H9 (cell line): Measurements from ENCODE around the gene IL31. TPM values are rescaled to one million over a fixed set of nuclear protein-coding genes. Genes with fewer than 3 reads are reported as not detected.

Experiments used
- DNase-seq: peaks from one replicate; pipeline ENCODE4 v3.0.0-alpha.2; 2017
- H2AFZ ChIP-seq: one replicate; pipeline ENCODE4 v1.6.1; 2013; ENCODE audit warnings: mild to moderate bottlenecking, low read length, control low read depth, moderate library complexity
- H2AK5ac ChIP-seq: 2 replicates; pipeline ENCODE4 v1.6.1; 2013; ENCODE audit warnings: low read length, control low read depth, mixed read lengths; ENCODE audit not compliant: insufficient read length
- H2BK120ac ChIP-seq: one replicate; pipeline ENCODE4 v1.6.1; 2013; ENCODE audit warnings: low read depth, mild to moderate bottlenecking, low read length, control low read depth, inconsistent platforms; ENCODE audit not compliant: poor library complexity, severe bottlenecking
- H2BK12ac ChIP-seq: 2 replicates; pipeline ENCODE4 v1.6.1; 2013; ENCODE audit warnings: low read length, control low read depth, mixed read lengths, low read depth; ENCODE audit not compliant: insufficient read length
- H2BK15ac ChIP-seq: 2 replicates; pipeline ENCODE4 v1.6.1; 2013; ENCODE audit warnings: low read depth, low read length, control low read depth
- H2BK20ac ChIP-seq: one replicate; pipeline ENCODE4 v1.6.1; 2013; ENCODE audit warnings: low read depth, mild to moderate bottlenecking, low read length, control low read depth, inconsistent platforms; ENCODE audit not compliant: poor library complexity, severe bottlenecking
- H2BK5ac ChIP-seq: 2 replicates; pipeline ENCODE4 v1.6.1; 2013; ENCODE audit warnings: low read length, control low read depth, mixed read lengths; ENCODE audit not compliant: insufficient read length
- H3K14ac ChIP-seq: 2 replicates; pipeline ENCODE4 v1.6.1; 2013; ENCODE audit warnings: low read length, control low read depth; ENCODE audit not compliant: insufficient read depth
- H3K18ac ChIP-seq: 2 replicates; pipeline ENCODE4 v1.6.1; 2013; ENCODE audit warnings: low read depth, mild to moderate bottlenecking, mixed read lengths, low read length, control low read depth; ENCODE audit not compliant: insufficient read length
- H3K23ac ChIP-seq: 2 replicates; pipeline ENCODE4 v1.6.1; 2013; ENCODE audit warnings: low read length, control low read depth, mixed read lengths, low read depth; ENCODE audit not compliant: insufficient read length
- H3K23me2 ChIP-seq: 2 replicates; pipeline ENCODE4 v1.6.1; 2013; ENCODE audit warnings: low read depth, mild to moderate bottlenecking, mixed read lengths, low read length, control low read depth; ENCODE audit not compliant: insufficient read length, poor library complexity, severe bottlenecking
- H3K27ac ChIP-seq: 2 replicates; pipeline ENCODE4 v1.5.1; 2013; ENCODE audit warnings: low read length, control low read depth, mixed read lengths, low read depth; ENCODE audit not compliant: insufficient read length
- H3K27me3 ChIP-seq: 2 replicates; pipeline ENCODE4 v1.6.1; 2013; ENCODE audit warnings: low read length, control low read depth, inconsistent platforms; ENCODE audit not compliant: insufficient read depth
- H3K4ac ChIP-seq: 2 replicates; pipeline ENCODE4 v1.6.1; 2013; ENCODE audit warnings: low read depth, mild to moderate bottlenecking, control low read depth, inconsistent platforms, low read length, moderate library complexity
- H3K4me1 ChIP-seq: 2 replicates; pipeline ENCODE4 v1.6.1; 2013; ENCODE audit warnings: low read length, control low read depth, inconsistent platforms; ENCODE audit not compliant: insufficient read depth
- H3K4me2 ChIP-seq: 2 replicates; pipeline ENCODE4 v1.6.1; 2013; ENCODE audit warnings: low read length, control low read depth, mixed read lengths; ENCODE audit not compliant: insufficient read length, insufficient read depth
- H3K56ac ChIP-seq: 2 replicates; pipeline ENCODE4 v1.6.1; 2013; ENCODE audit warnings: low read depth, mild to moderate bottlenecking, mixed read lengths, low read length, control low read depth; ENCODE audit not compliant: insufficient read length
- H3K79me1 ChIP-seq: 2 replicates; pipeline ENCODE4 v1.6.1; 2013; ENCODE audit warnings: low read depth, mild to moderate bottlenecking, moderate library complexity, low read length, control low read depth, inconsistent platforms; ENCODE audit not compliant: insufficient read depth, poor library complexity, severe bottlenecking
- H3K79me2 ChIP-seq: 2 replicates; pipeline ENCODE4 v1.6.1; 2013; ENCODE audit warnings: low read length, control low read depth, inconsistent platforms; ENCODE audit not compliant: insufficient read depth
- H3K9ac ChIP-seq: 2 replicates; pipeline ENCODE4 v1.6.1; 2013; ENCODE audit warnings: low read length, control low read depth, mixed read lengths; ENCODE audit not compliant: insufficient read length; ENCODE audit errors: extremely low read depth
- H3K9me3 ChIP-seq: one replicate; pipeline ENCODE4 v1.6.1; 2013; ENCODE audit warnings: low read depth, low read length, inconsistent platforms; ENCODE audit not compliant: control insufficient read depth
- H3T11ph ChIP-seq: one replicate; pipeline ENCODE4 v1.6.1; 2013; ENCODE audit warnings: mild to moderate bottlenecking, low read length, control low read depth, inconsistent platforms
- H4K20me1 ChIP-seq: one replicate; pipeline ENCODE4 v1.6.1; 2013; ENCODE audit not compliant: control insufficient read depth, insufficient read length, insufficient read depth
- H4K5ac ChIP-seq: 2 replicates; pipeline ENCODE4 v1.6.1; 2013; ENCODE audit warnings: low read depth, mild to moderate bottlenecking, mixed read lengths, low read length, control low read depth; ENCODE audit not compliant: insufficient read length
- H4K8ac ChIP-seq: replicated peaks from 2 replicates; pipeline ENCODE4 v1.6.1; 2013; ENCODE audit warnings: low read length, control low read depth, mixed read lengths, low read depth; ENCODE audit not compliant: insufficient read length
- H4K91ac ChIP-seq: 2 replicates; pipeline ENCODE4 v1.6.1; 2013; ENCODE audit warnings: low read depth, mild to moderate bottlenecking, moderate library complexity, mixed read lengths, low read length, control low read depth; ENCODE audit not compliant: insufficient read length
- H3K27ac Mint-ChIP-seq, 3 experiments: 2 replicates in 2 of 3; 3 replicates in 1 of 3; pipeline ENCODE4 v1.8.0; 2020 to 2021; ENCODE audit warnings: mixed read lengths in 3 of 3, mild to moderate bottlenecking in 1 of 3, moderate library complexity in 1 of 3
- H3K27me3 Mint-ChIP-seq: 2 replicates; pipeline ENCODE4 v1.8.0; 2021; ENCODE audit warnings: low read depth, mild to moderate bottlenecking, moderate library complexity, mixed read lengths
- H3K36me3 Mint-ChIP-seq, 3 experiments: 2 replicates in 2 of 3; 3 replicates in 1 of 3; pipeline ENCODE4 v1.8.0; 2020 to 2021; ENCODE audit warnings: low read depth in 3 of 3, mixed read lengths in 3 of 3; ENCODE audit not compliant: insufficient read depth in 1 of 3
- H3K4me1 Mint-ChIP-seq, 2 experiments: 2 replicates each; pipeline ENCODE4 v1.8.0; 2020; ENCODE audit warnings: mixed read lengths in 2 of 2
- H3K4me3 Mint-ChIP-seq, 2 experiments: 2 replicates in 1 of 2; 3 replicates in 1 of 2; pipeline ENCODE4 v1.8.0; 2020 to 2021; ENCODE audit warnings: mild to moderate bottlenecking in 2 of 2, mixed read lengths in 2 of 2, moderate library complexity in 1 of 2
- H3K9me3 Mint-ChIP-seq, 2 experiments: 2 replicates in 1 of 2; 3 replicates in 1 of 2; pipeline ENCODE4 v1.8.0; 2020; ENCODE audit warnings: mild to moderate bottlenecking in 2 of 2, mixed read lengths in 2 of 2, moderate library complexity in 1 of 2
- WGBS: extraction: QIAGEN DNeasy Blood & Tissue Kit; methylation state at CpG from one replicate; pipeline ENCODE4 v1.1.7; 2013; ENCODE audit warnings: missing lambda C conversion rate, low lambda C conversion rate, mixed read lengths; ENCODE audit not compliant: insufficient read length; ENCODE audit errors: extremely low coverage; 5-methylcytosine and 5-hydroxymethylcytosine counted together
- total RNA-seq: library from RNA; stranded (reverse); gene quantifications from 2 replicates; pipeline ENCODE4 v1.2.1, GENCODE V29; 2021
- TF ChIP-seq, protein P1 (sequence below): fragments of 200-600 bp; sonication (generic); conservative IDR thresholded peaks from 3 replicates; pipeline ENCODE4 v1.8.0; 2021; ENCODE audit warnings: antibody characterized with exemption, mild to moderate bottlenecking

Gene IL31
- total RNA-seq, 1 experiment from 2014 or later, result not detected

DNA sequence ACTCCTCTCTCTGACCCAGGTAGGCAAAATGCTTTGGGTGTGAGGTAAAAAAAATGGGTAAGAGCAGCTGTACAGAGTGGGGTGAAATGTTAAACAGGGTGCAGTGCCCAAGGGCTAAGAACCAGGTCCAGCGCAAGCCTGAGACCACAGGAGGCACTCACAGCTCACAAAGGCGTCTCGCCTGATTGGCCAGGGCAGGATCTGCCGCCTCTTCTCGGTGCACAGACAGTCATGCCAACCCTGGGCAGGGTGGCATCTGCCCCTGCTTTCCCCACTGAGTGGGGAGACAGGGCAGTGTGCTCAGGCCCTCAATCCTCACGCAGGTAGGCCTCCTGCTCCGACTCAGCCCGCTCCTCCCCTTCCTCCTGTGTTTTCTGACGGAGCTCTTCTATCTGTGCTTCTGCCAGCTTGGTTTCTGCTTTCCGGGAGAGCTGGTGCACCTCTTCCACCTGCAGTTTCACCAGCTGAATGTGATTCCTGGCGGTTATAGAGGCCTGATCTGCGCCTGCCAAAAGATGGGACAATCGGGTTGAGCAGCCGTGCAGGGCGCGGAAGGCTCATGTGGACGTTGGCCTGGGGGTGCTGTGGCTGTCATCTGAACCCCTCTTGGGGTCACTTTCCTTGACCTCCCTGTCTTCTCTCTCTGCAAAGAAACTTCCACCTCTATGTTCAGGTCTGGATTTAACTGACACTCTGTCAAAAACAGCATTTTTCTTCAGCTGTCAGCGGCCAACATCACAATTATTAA is 34.2 kb upstream of the IL31 start:
- Histone ChIP-seq H3K4ac (no peak overlapping the region), H3K18ac (no peak overlapping the region), H2BK12ac (no peak overlapping the region), H3K9me3 (no peaks in the 10 kb centered on the region), H2BK20ac (no peak overlapping the region), H4K91ac (no peak overlapping the region), H3K56ac (no peak overlapping the region), H4K5ac (no peak overlapping the region), H3K23ac (no peak overlapping the region), H3K27ac (no peak overlapping the region), H4K8ac (no peak overlapping the region), H2AK5ac (no peak overlapping the region), H4K20me1 (no peaks in the 10 kb centered on the region), H3K4me1 (no peaks in the 10 kb centered on the region; the same call in 1 of the 2 replicates), H3K79me2 (no peaks in the 10 kb centered on the region), H3K79me1 (no peaks in the 10 kb centered on the region), H3K4me2 (no peak overlapping the region), H3T11ph (no peak overlapping the region), H3K9ac (no peak overlapping the region), H2BK15ac (no peak overlapping the region), H3K14ac (no peak overlapping the region), H3K23me2 (peaks cover 7% of the 10 kb centered on the region), H2BK5ac (no peak overlapping the region), H2BK120ac (no peak overlapping the region), H2AFZ (no peak overlapping the region), H3K27me3 (peaks cover 4% of the 10 kb centered on the region; the same call in 1 of the 2 replicates)
- no peak for DNase-seq
- Mint-ChIP-seq H3K27ac (peak overlapping the region in 1 of 3 experiments; percentile 20; a peak in 1 of 7 replicates), H3K36me3 (peaks cover 24 to 53% (median 41%) of the 10 kb centered on the region in 3 experiments; a peak in 6 of 7 replicates), H3K9me3 (no peaks in the 10 kb centered on the region), H3K4me1 (peaks cover 25 to 30% of the 10 kb centered on the region in 2 experiments), H3K27me3 (peaks cover 25% of the 10 kb centered on the region), H3K4me3 (no peak overlapping the region)
- TF ChIP-seq, protein P1, sequence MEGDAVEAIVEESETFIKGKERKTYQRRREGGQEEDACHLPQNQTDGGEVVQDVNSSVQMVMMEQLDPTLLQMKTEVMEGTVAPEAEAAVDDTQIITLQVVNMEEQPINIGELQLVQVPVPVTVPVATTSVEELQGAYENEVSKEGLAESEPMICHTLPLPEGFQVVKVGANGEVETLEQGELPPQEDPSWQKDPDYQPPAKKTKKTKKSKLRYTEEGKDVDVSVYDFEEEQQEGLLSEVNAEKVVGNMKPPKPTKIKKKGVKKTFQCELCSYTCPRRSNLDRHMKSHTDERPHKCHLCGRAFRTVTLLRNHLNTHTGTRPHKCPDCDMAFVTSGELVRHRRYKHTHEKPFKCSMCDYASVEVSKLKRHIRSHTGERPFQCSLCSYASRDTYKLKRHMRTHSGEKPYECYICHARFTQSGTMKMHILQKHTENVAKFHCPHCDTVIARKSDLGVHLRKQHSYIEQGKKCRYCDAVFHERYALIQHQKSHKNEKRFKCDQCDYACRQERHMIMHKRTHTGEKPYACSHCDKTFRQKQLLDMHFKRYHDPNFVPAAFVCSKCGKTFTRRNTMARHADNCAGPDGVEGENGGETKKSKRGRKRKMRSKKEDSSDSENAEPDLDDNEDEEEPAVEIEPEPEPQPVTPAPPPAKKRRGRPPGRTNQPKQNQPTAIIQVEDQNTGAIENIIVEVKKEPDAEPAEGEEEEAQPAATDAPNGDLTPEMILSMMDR, result no peak
- no CpG with 5 or more reads among the region's 18 CpGs for WGBS
